Spleen (tissue), 11 donors: ENCODE measurements around the gene MITD1. TPM values are rescaled to one million over a fixed set of nuclear protein-coding genes. Genes with fewer than 3 reads are reported as not detected.
"Not testable (repeated sequence)": the region's sequence is repeated elsewhere in the genome, so short reads cannot be mapped to it uniquely, and the experiment has no call there.

Source experiments
- DNase-seq: peaks from one replicate; pipeline ENCODE4 v3.0.0-alpha.2; 2020
- H3K27ac ChIP-seq, 8 donors: fragments of 200-600 bp; sonication (generic) in 7 of 8; 1 replicate in 4 of 8; 2 replicates in 4 of 8; pipeline versions ENCODE4 v1.5.0 to v1.8.0; 2016 to 2021; ENCODE audit warnings: inconsistent platforms in 4 of 8, mild to moderate bottlenecking in 4 of 8, moderate library complexity in 1 of 8
- H3K27me3 ChIP-seq, 7 donors: fragments of 200-600 bp; sonication (generic) in 6 of 7; replicated peaks in 1 of 7; 1 replicate in 4 of 7; 2 replicates in 3 of 7; pipeline versions ENCODE4 v1.5.0 to v1.8.0; 2016 to 2021; ENCODE audit warnings: inconsistent platforms in 3 of 7, mild to moderate bottlenecking in 1 of 7
- H3K36me3 ChIP-seq, 6 donors: fragments of 200-600 bp; sonication (generic) in 5 of 6; 1 replicate in 4 of 6; 2 replicates in 2 of 6; pipeline versions ENCODE4 v1.5.0 to v1.8.0; 2016 to 2021; ENCODE audit warnings: inconsistent platforms in 2 of 6
- H3K4me1 ChIP-seq, 6 donors: fragments of 200-600 bp; sonication (generic) in 5 of 6; 1 replicate in 3 of 6; 2 replicates in 3 of 6; pipeline versions ENCODE4 v1.5.0 to v1.8.0; 2016 to 2021; ENCODE audit warnings: inconsistent platforms in 3 of 6
- H3K4me3 ChIP-seq, 8 donors: fragments of 200-600 bp; sonication (generic) in 7 of 8; 1 replicate in 4 of 8; 2 replicates in 4 of 8; pipeline versions ENCODE4 v1.5.0 to v1.8.0; 2016 to 2021; ENCODE audit warnings: inconsistent platforms in 4 of 8, mild to moderate bottlenecking in 4 of 8, moderate library complexity in 2 of 8
- H3K9me3 ChIP-seq, 8 donors: fragments of 200-600 bp; sonication (generic) in 7 of 8; 1 replicate in 4 of 8; 2 replicates in 4 of 8; pipeline versions ENCODE4 v1.5.0 to v1.8.0; 2016 to 2021; ENCODE audit warnings: inconsistent platforms in 4 of 8
- POLR2A ChIP-seq, 3 donors: fragments of 450-650 bp; IDR thresholded peaks; one replicate each; pipeline ENCODE4 v1.5.1; 2017; ENCODE audit warnings: antibody characterized with exemption in 3 of 3, mild to moderate bottlenecking in 1 of 3
- POLR2AphosphoS5 ChIP-seq, 3 donors: sonication (generic); formaldehyde crosslinking; IDR thresholded peaks; one replicate each; pipeline ENCODE4 v1.5.1; 2017; ENCODE audit warnings: antibody characterized with exemption in 3 of 3
- WGBS, 5 donors: extraction: QIAGEN DNeasy Blood & Tissue Kit in 3 of 5; methylation state at CpG; one replicate each; pipeline versions ENCODE4 v1.1.5 to v1.1.7; 2013 to 2018; 5-methylcytosine and 5-hydroxymethylcytosine counted together
- intact Hi-C: fragments of 100-400 bp; cut with DNase I; formaldehyde crosslinking; loops from one replicate; pipeline ENCODE4 v1.15.0; 2023; ENCODE audit warnings: low total_unique reads
- polyA plus RNA-seq, 3 donors: library from polyadenylated mRNA; stranded (reverse); fragments of 200-250 nt; gene quantifications; one replicate each; pipeline ENCODE4 v1.2.1, GENCODE V29; 2013
- total RNA-seq, 7 donors: library from RNA; depleted of rRNA in 3 of 7; stranded (reverse); fragments of >200 nt in 3 of 7; fragmentation: NEBNext Ultra II Directional in 4 of 7; extraction: Animal tissue kit (Norgen Biotek cat#: 25700) in 4 of 7; gene quantifications; one replicate each; pipeline versions ENCODE4 v1.1.0 to v1.2.1, GENCODE V29; 2016 to 2021
- TF ChIP-seq, protein P1 (sequence below), 11 experiments: fragments of 200-600 bp in 7 of 11; fragments of 450-650 bp in 4 of 11; sonication (generic) in 4 of 11; IDR thresholded peaks in 8 of 11; conservative IDR thresholded peaks in 3 of 11; 1 replicate in 7 of 11; 2 replicates in 4 of 11; pipeline versions ENCODE4 v1.4.0 to v1.8.0; 2016 to 2021; ENCODE audit warnings: antibody characterized with exemption in 11 of 11, inconsistent platforms in 4 of 11, mild to moderate bottlenecking in 1 of 11
- donor health status: healthy with polysubstance abuse.
- donor health status: DM: no; HTN: no; CAD: no; lungs with moderate emphysema.
- donor health status: DM: no; HTN: no; CAD: no.
- donor health status: Bipolar disorder and iron deficiency.
- donor health status: healthy.
- donor health status: DM: no; HTN: no; CAD: no.
- donor health status: DM: yes; HTN: yes; CAD: no.

The MITD1 gene
- total and polyA plus RNA-seq, 10 donors: 30.4 to 72.4 (median 40.0) TPM

GRCh38 chr2:99198103-99198841 is 17.4 kb upstream of the MITD1 start:
- Histone ChIP-seq H3K4me1 (no peaks in the 10 kb centered on the region), H3K27me3 (no peaks in the 10 kb centered on the region), H3K36me3 (peaks cover 0 to 68% (median 34%) of the 10 kb centered on the region in 6 donors), H3K9me3 (no peaks in the 10 kb centered on the region), H3K4me3 (no peak overlapping the region), H3K27ac (no peak overlapping the region)
- TF ChIP-seq POLR2AphosphoS5 (IDR thresholded peaks at IDR 0.05) (no peak), POLR2A (IDR thresholded peaks at IDR 0.05) (no peak)
- TF ChIP-seq, protein P1, sequence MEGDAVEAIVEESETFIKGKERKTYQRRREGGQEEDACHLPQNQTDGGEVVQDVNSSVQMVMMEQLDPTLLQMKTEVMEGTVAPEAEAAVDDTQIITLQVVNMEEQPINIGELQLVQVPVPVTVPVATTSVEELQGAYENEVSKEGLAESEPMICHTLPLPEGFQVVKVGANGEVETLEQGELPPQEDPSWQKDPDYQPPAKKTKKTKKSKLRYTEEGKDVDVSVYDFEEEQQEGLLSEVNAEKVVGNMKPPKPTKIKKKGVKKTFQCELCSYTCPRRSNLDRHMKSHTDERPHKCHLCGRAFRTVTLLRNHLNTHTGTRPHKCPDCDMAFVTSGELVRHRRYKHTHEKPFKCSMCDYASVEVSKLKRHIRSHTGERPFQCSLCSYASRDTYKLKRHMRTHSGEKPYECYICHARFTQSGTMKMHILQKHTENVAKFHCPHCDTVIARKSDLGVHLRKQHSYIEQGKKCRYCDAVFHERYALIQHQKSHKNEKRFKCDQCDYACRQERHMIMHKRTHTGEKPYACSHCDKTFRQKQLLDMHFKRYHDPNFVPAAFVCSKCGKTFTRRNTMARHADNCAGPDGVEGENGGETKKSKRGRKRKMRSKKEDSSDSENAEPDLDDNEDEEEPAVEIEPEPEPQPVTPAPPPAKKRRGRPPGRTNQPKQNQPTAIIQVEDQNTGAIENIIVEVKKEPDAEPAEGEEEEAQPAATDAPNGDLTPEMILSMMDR (IDR thresholded peaks at IDR 0.05 in 8 of 11, conservative IDR thresholded peaks at IDR 0.05 in 3 of 11): no peak
- 91 to 94% (median 92%) methylated on average over 6 of the region's 6 CpGs for WGBS, 5 donors
- intact Hi-C loops: no loop called here
- no peak for DNase-seq

GRCh38 chr2:99192364-99192763 is 11.5 kb upstream of the MITD1 start:
- H3K4me1 ChIP-seq, H3K27me3 ChIP-seq, H3K27ac ChIP-seq, intact Hi-C loops, H3K4me3 ChIP-seq, DNase-seq, H3K9me3 ChIP-seq: not testable (repeated sequence)
- WGBS, 5 donors: 98 to 100% (median 100%) methylated on average over 4 of the region's 4 CpGs
- H3K36me3 ChIP-seq: peaks cover 0 to 100% (median 55%) of the 10 kb centered on the region in 6 donors

DNA sequence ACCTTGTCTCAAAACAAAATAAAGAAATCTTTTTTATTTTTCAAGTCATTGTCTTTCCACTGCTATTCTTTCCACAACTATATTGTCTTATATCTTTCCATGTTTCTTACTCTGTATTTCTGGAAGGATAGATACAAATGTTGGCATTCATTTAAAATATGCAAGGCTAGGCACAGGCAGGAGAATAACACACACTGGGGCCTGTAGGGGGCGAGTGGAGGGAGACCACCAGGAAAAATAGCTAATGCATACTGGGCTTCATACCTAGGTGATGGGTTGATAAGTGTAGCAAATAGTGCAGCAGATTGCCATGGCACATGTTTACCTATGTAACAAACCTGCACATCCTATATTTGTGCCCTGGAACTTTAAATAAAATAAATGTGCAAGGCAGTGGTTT is 9.7 kb upstream of the MITD1 start:
- H3K4me1 ChIP-seq: peaks cover 0 to 3% (median 0%) of the 10 kb centered on the region in 6 donors
- peaks cover 0 to 97% (median 39%) of the 10 kb centered on the region in 6 donors for H3K36me3 ChIP-seq
- 79 to 93% (median 91%) methylated on average over 1 of the region's 1 CpG for WGBS, 5 donors
- TF ChIP-seq POLR2AphosphoS5 (IDR thresholded peaks at IDR 0.05): no peak
- TF ChIP-seq, protein P1 (IDR thresholded peaks at IDR 0.05 in 8 of 11, conservative IDR thresholded peaks at IDR 0.05 in 3 of 11): no peak
- TF ChIP-seq POLR2A (IDR thresholded peaks at IDR 0.05): no peak
- intact Hi-C loops: no loop called here
- H3K4me3 ChIP-seq: no peak overlapping the region
- H3K27me3 ChIP-seq: no peaks in the 10 kb centered on the region
- no peak for DNase-seq
- no peak overlapping the region for H3K27ac ChIP-seq
- H3K9me3 ChIP-seq: peaks cover 0 to 4% (median 0%) of the 10 kb centered on the region in 8 donors

- Histone ChIP-seq H3K4me3 (no peak overlapping the region), H3K27ac (no peak overlapping the region), H3K4me1 (peaks cover 0 to 24% (median 13%) of the 10 kb centered on the region in 6 donors), H3K36me3 (peaks cover 0 to 75% (median 27%) of the 10 kb centered on the region in 6 donors), H3K27me3 (no peaks in the 10 kb centered on the region), H3K9me3 (peaks cover 0 to 4% (median 0%) of the 10 kb centered on the region in 8 donors)
- intact Hi-C loops: loop anchor here (10.0 kb wide), 1 partner anchor 146 kb away; the partner anchor contains the start of genes EIF5B and TXNDC9
- 93 to 99% (median 94%) methylated on average over 3 of the region's 3 CpGs for WGBS, 5 donors
- TF ChIP-seq POLR2AphosphoS5 (IDR thresholded peaks at IDR 0.05): no peak
- no peak for DNase-seq
These were observed 7.5 kb upstream of the MITD1 start for GRCh38 chr2:99188357-99188756.

GRCh38 chr2:99187011-99187410 is 6.2 kb upstream of the MITD1 start:
- Histone ChIP-seq H3K36me3 (peaks cover 0 to 61% (median 19%) of the 10 kb centered on the region in 6 donors), H3K9me3 (no peaks in the 10 kb centered on the region), H3K4me1 (peaks cover 5 to 38% (median 25%) of the 10 kb centered on the region in 6 donors), H3K27me3 (no peaks in the 10 kb centered on the region), H3K27ac (no peak overlapping the region), H3K4me3 (no peak overlapping the region)
- no peak for DNase-seq
- intact Hi-C loops: loop anchor here (10.0 kb wide), 1 partner anchor 148 kb away; the partner anchor contains the start of genes EIF5B and TXNDC9
- TF ChIP-seq POLR2AphosphoS5 (IDR thresholded peaks at IDR 0.05): no peak
- TF ChIP-seq POLR2A (IDR thresholded peaks at IDR 0.05): no peak
- TF ChIP-seq, protein P1 (IDR thresholded peaks at IDR 0.05 in 8 of 11, conservative IDR thresholded peaks at IDR 0.05 in 3 of 11): no peak
